ENCODE results near the gene CCDC88C.

GRCh38 chr14:91333650-91334039 is 84.0 kb downstream of the CCDC88C start:
- TF ChIP-seq CTCF (IDR thresholded peaks at IDR 0.05; ENCODE audit: low read length): no peak
- TF ChIP-seq EZH2 (IDR thresholded peaks at IDR 0.05; ENCODE audit: borderline replicate concordance, low read length): no peak
